NCI-H2081 (cell line): ENCODE data around the gene RNF167.

Experiments
- DNase-seq, 2 experiments: peaks; one replicate each; lab custom pipeline; 2025; lab: John Stamatoyannopoulos, UW

The RNF167 gene

DNA sequence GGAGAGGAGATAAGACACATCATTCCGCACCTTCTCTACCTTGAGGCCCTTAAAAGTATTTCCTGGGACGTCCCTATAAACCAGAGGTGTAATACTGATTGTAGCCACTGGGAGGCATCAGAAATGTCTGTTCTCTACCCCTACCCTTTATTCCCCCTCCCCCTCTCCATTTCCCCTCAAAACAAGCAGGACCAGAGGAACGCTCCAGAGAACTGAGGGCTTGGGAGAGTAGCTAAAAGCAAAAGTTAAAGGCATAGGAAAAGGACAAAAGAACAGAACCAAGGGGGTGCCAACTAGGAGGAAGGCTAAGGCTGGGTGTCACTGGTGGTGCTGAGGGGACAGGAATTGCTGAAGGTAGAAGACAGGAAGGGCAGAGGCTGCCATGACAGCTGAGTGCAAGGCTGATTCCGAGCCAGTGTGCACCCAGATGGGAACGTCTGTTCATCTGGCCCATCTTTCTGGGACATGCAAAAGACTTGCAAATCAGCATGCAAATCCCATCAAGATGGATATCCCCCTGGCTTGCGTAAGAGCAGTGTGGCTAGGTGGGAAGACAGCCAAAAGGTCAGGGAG lies 40.7 kb downstream of the RNF167 start:
- peak; percentile 7 to 13 for DNase-seq

DNA sequence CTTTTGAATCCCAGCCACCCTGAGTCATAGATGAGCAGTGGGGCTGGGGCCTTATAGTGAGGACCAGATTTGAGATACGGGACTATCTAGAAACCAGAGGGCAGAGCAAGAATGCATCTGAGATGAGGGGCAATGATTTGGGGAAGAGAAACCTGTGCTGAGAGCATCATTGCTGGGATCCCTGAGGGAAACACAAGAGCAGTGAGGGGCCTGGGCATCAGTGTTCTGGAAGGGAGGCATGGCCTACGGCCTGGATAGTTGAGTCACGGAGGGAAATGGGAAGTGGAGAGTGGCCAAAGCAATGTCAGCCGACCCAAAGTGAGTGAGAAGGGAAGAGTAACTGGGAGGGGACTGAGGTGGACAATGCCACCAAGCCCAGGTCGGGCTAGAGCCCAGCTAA lies 42.2 kb downstream of the RNF167 start:
- DNase-seq: no peak

DNA sequence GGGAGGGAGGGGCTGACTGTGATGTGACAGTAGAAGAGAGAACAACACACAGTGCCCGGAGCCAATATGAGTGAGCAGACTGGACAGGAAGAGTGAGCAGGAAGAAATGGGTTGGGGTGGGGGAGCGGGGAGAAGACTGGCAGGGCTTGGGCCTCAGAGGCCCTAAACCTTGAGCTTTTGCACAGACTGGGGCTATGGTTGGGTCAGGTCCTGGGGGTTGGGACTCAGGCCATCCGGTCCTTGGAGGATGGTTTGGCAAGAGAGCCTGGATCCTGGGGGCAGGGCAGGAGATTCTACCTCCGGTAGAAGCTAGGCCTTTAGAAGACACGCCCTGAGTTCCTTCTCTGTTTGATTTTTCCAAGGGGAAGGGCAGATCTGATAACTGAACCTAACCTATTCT lies 46.3 kb downstream of the RNF167 start:
- DNase-seq: no peak

DNA sequence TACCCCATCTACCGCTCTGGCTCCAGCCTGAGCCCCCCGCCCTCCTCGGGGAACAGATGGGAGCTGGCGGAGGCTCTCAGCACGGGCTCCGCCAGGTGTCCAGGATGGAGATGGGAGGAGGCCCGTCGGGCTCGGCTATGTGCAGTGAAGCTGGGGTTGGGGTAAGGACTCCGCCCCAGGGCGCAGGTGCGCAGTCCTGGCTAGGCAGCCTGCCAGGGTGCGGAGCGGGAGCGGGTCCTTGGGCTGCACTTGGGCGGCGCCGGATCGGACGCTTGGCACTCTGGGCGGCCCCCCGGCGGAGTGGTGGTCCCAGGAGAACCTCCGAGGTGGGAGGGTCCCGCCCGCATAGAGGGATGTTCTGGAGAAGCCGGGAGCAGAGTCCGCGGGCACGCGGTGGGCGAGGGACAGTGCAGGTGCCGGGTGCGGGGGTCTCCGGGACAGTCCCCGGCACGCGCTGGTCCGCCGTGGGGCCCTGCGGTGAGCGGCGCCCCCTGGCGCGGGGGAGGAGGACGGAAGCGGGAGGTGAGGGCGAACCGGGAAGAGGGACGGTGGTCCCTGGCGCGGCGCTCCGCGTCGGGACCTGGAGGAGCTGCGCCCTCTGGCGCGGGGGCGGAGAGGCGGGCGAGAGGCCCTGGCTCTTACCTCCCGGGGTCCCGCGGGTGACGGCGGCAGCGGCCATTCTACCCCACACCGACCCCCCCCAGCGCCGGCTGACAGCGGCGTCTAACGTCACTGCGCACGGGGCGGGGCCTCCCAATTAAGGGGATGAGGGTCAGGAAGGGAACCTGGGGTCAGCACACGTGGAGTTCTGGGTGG lies 47.1 kb downstream of the RNF167 start, which contains the start of gene CAMTA2:
Gene CAMTA2, minus strand, starts transcription at position 725 of the 816 bp plus-strand sequence. CDS start 1,453 bp downstream, outside the sequence.
- DNase-seq: peak; percentile 68 to 79

DNA sequence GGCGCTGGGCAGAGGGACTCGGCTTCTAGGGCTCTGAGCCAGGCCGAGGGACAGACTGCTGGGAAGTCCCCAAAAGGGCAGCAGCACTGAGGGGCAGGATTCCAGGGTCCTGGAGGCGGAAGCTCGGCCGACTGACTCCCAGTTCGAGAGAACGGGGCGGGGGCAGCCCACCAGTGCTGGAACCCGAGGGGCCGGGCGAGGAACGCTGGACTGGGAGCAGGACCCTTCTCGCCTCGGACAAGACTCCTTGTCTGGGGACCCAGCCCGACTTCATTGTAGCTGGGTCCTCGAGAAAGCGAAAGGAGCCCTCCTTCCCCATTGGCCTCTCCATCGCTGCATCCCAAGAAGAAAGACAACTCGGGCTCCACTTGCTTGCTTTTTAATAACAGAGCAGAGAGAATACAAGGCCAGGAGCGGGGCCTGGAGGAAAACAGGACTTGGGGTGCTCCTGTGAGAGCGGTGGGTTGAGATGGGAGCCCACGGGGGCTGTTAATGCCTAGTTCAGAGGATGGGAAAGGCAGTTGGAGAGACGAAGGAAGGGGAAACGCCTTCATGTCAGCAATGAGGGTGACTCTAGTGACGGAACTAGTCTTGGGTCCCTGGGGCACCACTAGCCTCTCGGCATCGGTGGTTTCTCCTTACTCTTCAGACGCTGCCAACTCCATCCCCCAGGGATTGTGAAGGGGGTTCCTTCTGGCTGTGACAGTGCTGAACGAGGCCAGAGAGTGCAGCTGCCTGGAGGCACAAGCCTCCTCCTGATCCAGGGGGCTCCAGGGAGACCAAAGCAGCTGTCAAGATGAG lies 47.9 kb downstream of the RNF167 start:
- no peak for DNase-seq

DNA sequence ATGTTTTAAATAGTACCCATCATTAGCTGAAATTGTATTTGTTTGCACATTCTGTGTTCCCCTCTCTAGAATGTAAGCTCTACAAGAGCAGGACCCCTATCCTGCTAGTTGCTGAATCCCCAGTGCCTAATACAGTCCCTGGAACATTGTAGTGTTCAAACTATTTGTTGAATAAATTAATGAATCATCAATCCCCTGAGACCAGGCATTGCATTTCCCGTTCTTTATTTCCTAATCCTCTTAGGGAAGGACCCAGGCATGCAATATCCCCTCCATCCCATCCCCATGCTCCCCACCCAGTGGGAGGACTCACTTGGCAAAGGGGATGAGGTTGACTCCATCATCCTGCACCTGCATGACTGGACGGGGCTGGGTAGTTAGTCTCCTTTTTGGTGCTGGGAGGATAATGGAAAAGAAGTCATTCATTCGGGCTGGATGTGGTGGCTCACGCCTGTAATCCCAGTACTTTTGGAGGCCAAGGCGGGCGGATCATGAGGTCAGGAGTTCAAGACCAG lies 54.1 kb downstream of the RNF167 start:
- no peak for DNase-seq
